Measurements from ENCODE around the gene FUT2.

The FUT2 gene

GRCh38 chr19:48726556-48726955 is 30.8 kb downstream of the FUT2 start:
- Histone ChIP-seq H3K9ac (ENCODE audit: low read length) (no peak overlapping the region), H3K9me3 (ENCODE audit: low read length) (peaks cover 8% of the 10 kb centered on the region), H3K27me3 (ENCODE audit: insufficient read depth, low read length) (no peaks in the 10 kb centered on the region), H3F3A (ENCODE audit: insufficient read depth, low read length) (no peaks in the 10 kb centered on the region), H3K4me3 (ENCODE audit: low read depth, low read length, poor library complexity, severe bottlenecking) (peak overlapping the region; percentile 18), H3K4me2 (ENCODE audit: low read length) (0 out of 2 replicates have a peak overlapping the region, but pooled peaks have one; percentile 8), H3K4me1 (ENCODE audit: insufficient read depth, low read length, severe bottlenecking) (peaks cover 15% of the 10 kb centered on the region), H4K20me1 (ENCODE audit: insufficient read depth, low read length) (no peaks in the 10 kb centered on the region), H3K9me2 (ENCODE audit: low read depth, low read length) (no peaks in the 10 kb centered on the region), H3K27ac (ENCODE audit: low read depth, low read length, poor library complexity, severe bottlenecking) (no peak overlapping the region), H2AFZ (ENCODE audit: low read length) (no peak overlapping the region; the same call in 1 of the 2 replicates), H3K79me2 (ENCODE audit: insufficient read depth, low read length) (no peaks in the 10 kb centered on the region), H3K36me3 (ENCODE audit: insufficient read depth, low read length) (peaks cover 9% of the 10 kb centered on the region; the same call in 1 of the 2 replicates)
- TF ChIP-seq CTCF (IDR thresholded peaks at IDR 0.05; ENCODE audit: low read length) (no peak), EZH2 (IDR thresholded peaks at IDR 0.05; ENCODE audit: borderline replicate concordance, low read length) (no peak)

- no peaks in the 10 kb centered on the region for H3K79me2 ChIP-seq (ENCODE audit: insufficient read depth, low read length)
- peaks cover 9% of the 10 kb centered on the region; the same call in 1 of the 2 replicates for H3K36me3 ChIP-seq (ENCODE audit: insufficient read depth, low read length)
- H3K9ac ChIP-seq (ENCODE audit: low read length), result no peak overlapping the region
- H3K4me2 ChIP-seq (ENCODE audit: low read length), result no peak overlapping the region
- H3K4me3 ChIP-seq (ENCODE audit: low read depth, low read length, poor library complexity, severe bottlenecking), result no peak overlapping the region
- no peaks in the 10 kb centered on the region for H4K20me1 ChIP-seq (ENCODE audit: insufficient read depth, low read length)
- peaks cover 15% of the 10 kb centered on the region for H3K4me1 ChIP-seq (ENCODE audit: insufficient read depth, low read length, severe bottlenecking)
- no peak overlapping the region for H3K27ac ChIP-seq (ENCODE audit: low read depth, low read length, poor library complexity, severe bottlenecking)
- no peaks in the 10 kb centered on the region for H3F3A ChIP-seq (ENCODE audit: insufficient read depth, low read length)
- peaks cover 8% of the 10 kb centered on the region for H3K9me3 ChIP-seq (ENCODE audit: low read length)
- no peaks in the 10 kb centered on the region for H3K9me2 ChIP-seq (ENCODE audit: low read depth, low read length)
- no peaks in the 10 kb centered on the region for H3K27me3 ChIP-seq (ENCODE audit: insufficient read depth, low read length)
- H2AFZ ChIP-seq (ENCODE audit: low read length), result no peak overlapping the region
- TF ChIP-seq CTCF (IDR thresholded peaks at IDR 0.05; ENCODE audit: low read length) (no peak), EZH2 (IDR thresholded peaks at IDR 0.05; ENCODE audit: borderline replicate concordance, low read length) (no peak)
Measured at GRCh38 chr19:48728911-48729664, 33.3 kb downstream of the FUT2 start.

- peaks cover 8% of the 10 kb centered on the region; the same call in 1 of the 2 replicates for H3K36me3 ChIP-seq (ENCODE audit: insufficient read depth, low read length)
- peaks cover 6% of the 10 kb centered on the region for H3K4me1 ChIP-seq (ENCODE audit: insufficient read depth, low read length, severe bottlenecking)
- no peak overlapping the region for H3K27ac ChIP-seq (ENCODE audit: low read depth, low read length, poor library complexity, severe bottlenecking)
- TF ChIP-seq CTCF (IDR thresholded peaks at IDR 0.05; ENCODE audit: low read length) (no peak), EZH2 (IDR thresholded peaks at IDR 0.05; ENCODE audit: borderline replicate concordance, low read length) (no peak)
- no peak overlapping the region for H3K4me3 ChIP-seq (ENCODE audit: low read depth, low read length, poor library complexity, severe bottlenecking)
- H3K9me2 ChIP-seq (ENCODE audit: low read depth, low read length), result no peaks in the 10 kb centered on the region
- no peaks in the 10 kb centered on the region for H3K27me3 ChIP-seq (ENCODE audit: insufficient read depth, low read length)
- H2AFZ ChIP-seq (ENCODE audit: low read length), result no peak overlapping the region
- H3K9ac ChIP-seq (ENCODE audit: low read length), result no peak overlapping the region
- H3K79me2 ChIP-seq (ENCODE audit: insufficient read depth, low read length), result no peaks in the 10 kb centered on the region
- H3K4me2 ChIP-seq (ENCODE audit: low read length), result no peak overlapping the region
- H3F3A ChIP-seq (ENCODE audit: insufficient read depth, low read length), result no peaks in the 10 kb centered on the region
- peaks cover 5% of the 10 kb centered on the region for H3K9me3 ChIP-seq (ENCODE audit: low read length)
- no peaks in the 10 kb centered on the region for H4K20me1 ChIP-seq (ENCODE audit: insufficient read depth, low read length)
Measured at GRCh38 chr19:48731452-48731851, 35.7 kb downstream of the FUT2 start.

Measured in OCI-LY1 (cell line).